ENCODE data around the gene LRRC17.

- TF ChIP-seq CTCF (IDR thresholded peaks at IDR 0.05) (no peak), EP300 (IDR thresholded peaks at IDR 0.05) (no peak)
Measured at GRCh38 chr7:102874166-102874829, 38.5 kb upstream of the LRRC17 start.
